GM18499 (cell line): ENCODE data around the gene KRT36.

ENCODE experiments used
- ATAC-seq: cut with Tn5 transposase; IDR thresholded peaks from one replicate; pipeline ENCODE4 v1.9.1; 2021; ENCODE audit warnings: moderate number of reproducible peaks; ENCODE audit not compliant: insufficient read depth, unreplicated experiment

KRT36 gene

GRCh38 chr17:41504246-41504977 is 14.7 kb upstream of the KRT36 start:
- no peak for ATAC-seq

- ATAC-seq = no peak
Measured at GRCh38 chr17:41503202-41503601, 13.5 kb upstream of the KRT36 start.

DNA sequence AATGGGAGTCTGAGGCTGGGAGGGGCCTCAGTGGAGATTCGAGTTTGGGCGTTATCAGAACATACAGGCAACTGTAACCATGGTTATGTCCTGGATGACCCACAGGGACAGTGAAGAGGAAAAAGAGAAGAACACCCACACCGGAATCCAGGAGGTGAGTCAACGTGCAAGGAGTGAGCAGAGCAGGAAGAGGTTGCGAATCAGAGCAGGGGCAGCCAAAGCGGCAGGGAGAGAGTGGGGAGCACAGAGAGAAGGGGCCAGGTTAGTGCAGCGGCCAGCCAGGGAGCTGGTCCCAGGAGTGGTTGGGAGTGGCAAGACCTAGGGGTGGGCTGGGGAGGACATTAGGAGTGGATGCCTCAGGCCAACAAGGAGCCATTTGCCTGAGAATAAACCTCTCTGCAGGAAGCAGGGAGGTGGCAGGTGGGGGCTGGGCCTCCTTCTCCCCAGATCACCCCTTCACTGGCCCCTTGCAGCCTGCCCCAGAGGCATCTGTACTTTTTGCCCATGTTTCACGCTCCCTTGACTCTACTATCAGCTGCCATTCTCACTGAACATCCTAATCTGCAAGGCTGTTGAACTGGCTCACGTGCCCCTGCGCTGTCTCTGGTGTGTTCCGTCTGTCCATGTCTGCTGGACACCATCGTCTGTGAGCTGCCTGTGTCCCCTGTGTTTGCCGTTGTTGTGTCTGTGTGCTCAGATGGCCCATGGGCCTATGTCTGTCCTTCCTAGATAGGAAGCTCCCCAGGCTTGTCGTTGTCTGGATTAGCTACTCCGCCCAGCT is 10.6 kb upstream of the KRT36 start:
- ATAC-seq = no peak

DNA sequence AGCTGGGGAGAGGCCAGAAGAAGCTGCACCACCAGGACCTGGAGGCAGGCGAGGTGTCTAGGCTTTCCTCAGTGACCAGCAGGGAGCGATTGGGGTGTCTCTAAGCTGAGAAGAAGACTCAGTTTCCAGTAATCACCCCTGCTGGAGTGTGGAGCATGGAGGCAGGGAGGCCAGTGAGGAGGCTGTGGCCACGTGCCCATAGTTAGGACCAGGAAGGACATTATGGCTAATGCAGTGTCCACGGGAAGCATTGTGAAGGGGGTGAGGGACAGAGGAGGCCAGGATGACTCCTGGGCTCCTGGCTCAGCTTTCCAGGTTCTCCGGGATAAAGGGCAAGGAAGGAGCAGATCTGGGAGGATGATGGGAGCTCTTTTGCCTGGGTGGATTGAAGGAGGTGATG is 10.0 kb upstream of the KRT36 start:
- ATAC-seq = no peak

GRCh38 chr17:41498276-41498675 is 8.6 kb upstream of the KRT36 start:
- ATAC-seq = no peak

DNA sequence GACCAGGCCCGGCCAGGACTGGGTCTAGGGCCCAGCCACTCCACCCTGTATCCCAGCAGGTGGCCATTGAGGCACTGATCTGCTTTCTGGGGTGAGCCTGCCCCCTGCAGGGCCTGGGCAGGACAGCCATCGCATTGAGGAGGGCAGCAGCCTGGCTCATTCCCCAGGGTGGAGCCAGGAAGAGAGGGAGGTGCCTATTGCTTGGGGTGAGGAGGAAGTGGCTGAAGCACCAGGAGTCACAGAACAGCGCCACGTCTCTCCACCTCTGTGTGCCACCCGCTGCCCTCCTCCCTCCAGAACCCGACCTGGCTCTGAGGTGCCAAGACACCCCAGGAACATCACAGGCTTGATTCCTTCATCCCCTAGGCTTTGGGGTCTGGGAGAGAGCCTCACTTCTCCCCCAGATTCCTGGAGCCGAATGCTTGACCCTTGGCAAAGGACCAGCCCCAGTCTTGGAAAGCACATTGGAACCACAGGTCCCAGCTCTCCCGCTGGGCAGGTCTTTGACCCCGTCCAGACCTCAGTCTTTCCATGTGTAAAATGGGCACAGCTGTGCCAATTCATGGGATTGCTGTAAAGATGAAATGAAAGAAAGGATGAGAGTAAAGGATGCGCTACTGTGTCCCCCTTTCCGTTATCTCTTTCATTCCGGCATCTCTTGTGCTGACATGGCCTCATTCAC is 7.2 kb upstream of the KRT36 start:
- ATAC-seq = no peak

- no peak for ATAC-seq
Measured at GRCh38 chr17:41494524-41494923, 4.8 kb upstream of the KRT36 start.

DNA sequence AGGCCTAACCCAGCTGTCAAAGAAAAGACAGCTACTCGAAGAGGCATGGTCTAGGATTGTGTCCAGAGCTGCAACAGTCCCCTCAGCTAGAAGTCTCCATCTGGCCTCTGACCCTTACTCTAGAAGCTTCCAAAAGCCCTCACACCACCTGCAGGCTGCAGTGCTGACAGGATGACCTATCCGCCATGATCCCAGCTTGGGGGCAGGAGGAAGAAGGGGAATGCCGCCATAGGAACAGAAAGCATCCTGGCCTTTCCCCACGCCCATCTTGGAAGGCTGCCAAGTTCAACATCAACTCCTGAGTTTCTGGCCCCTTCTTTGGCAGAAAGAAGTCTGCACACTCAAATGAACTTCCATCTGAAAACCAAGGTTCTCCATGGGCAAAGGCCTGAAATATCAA is 3.1 kb upstream of the KRT36 start:
- ATAC-seq = no peak

GRCh38 chr17:41492351-41492750 is 2.6 kb upstream of the KRT36 start:
- ATAC-seq = no peak

GRCh38 chr17:41491476-41491875 is 1.8 kb upstream of the KRT36 start:
- no peak for ATAC-seq

DNA sequence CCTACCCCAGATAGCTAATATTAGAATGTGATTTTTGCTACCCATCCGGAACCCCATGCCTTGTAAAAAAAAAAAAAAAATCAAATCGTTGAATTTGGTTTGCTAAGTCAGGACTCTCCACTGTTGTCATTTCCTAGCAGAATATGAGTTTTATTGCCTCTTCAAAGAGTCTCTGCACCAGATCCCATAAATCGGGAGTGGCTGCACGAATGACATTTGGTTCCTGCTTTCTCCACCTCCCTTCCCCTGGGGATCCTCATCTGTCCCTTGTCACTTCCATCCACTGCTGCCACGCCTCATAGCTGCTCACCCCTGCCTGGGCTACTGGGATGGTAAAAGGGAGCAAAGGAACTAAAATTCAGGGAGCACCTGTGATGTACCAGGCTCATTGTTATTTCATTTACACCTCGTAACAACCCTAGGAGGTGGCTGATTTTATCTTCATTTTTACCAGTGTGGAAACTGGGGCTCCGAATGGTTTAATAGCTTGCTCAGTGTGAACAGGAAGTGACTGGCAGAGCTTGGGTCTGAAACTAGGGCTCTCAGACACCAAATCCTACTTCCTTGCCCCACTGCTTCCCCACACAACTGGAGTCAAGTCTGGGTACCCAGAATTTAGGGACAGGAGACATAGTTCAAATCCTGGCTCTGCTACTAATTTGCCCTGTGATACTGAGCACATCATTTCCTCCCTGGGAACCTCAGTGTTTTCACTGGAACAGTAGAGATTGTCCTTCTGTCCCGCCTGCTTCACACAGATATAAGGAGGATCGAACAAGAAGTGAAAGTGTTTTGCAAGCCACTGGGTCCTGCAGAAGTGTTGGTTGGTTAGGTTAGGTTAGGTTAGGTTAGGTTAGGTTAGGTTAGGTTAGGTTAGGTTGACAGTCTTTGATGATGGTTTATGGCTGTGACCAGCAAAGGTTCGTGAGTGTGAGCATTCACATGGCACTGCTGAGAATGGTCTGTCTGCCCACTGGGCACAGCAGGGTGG is 585 bp upstream of the KRT36 start:
- no peak for ATAC-seq

DNA sequence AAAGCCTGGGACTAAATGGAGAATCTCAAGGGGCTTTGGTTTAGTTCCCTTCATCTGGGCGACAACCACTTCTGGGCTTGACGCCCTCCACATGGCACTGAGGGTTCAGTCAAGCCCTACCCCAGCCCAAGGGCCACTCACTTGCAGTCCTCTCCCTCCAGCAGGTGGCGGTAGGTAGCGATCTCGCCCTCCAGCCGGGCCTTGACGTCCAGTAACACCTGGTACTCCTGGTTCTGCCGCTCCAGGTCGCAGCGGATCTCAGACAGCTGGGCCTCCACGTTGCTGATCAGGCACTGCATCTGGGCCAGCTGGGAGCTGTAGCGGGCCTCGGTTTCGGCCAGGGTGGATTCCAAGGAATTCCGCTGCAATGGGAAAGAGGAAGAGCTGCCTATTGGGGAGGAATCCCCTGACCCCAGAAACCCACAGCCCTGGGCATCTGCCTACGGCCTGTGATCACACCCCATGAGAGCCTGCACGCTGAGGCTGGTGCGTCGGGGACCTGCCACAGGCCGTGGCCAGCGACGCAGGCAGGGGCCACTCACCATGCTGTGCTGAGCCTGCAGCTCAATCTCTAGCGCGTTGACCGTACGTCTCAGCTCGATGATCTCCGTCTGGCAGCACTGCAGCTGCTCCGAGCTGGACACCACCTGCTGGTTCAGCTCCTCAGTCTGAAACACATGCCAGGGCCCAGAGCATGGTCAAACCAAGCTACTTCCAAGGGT is 2.7 kb downstream of the KRT36 start:
- no peak for ATAC-seq

DNA sequence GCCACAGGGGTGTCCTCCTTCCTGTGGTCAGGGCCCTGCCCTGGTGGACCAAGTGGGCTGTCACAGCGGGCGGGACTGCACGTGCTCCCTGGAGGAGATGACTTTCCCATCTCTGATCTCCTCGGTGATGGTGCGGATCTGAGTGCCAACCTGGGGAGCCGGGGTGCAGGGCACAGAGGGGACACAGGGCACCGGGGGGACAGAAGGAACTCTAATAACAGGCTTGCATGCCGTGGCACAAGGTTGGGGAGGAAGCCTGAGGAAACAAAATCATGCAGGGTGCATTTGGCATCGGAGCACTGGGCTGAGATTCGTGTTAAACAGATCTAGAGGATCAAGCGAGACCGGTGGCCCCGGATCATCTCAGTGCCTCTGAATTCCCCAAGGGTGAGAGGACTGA is 3.4 kb downstream of the KRT36 start:
- ATAC-seq = no peak

DNA sequence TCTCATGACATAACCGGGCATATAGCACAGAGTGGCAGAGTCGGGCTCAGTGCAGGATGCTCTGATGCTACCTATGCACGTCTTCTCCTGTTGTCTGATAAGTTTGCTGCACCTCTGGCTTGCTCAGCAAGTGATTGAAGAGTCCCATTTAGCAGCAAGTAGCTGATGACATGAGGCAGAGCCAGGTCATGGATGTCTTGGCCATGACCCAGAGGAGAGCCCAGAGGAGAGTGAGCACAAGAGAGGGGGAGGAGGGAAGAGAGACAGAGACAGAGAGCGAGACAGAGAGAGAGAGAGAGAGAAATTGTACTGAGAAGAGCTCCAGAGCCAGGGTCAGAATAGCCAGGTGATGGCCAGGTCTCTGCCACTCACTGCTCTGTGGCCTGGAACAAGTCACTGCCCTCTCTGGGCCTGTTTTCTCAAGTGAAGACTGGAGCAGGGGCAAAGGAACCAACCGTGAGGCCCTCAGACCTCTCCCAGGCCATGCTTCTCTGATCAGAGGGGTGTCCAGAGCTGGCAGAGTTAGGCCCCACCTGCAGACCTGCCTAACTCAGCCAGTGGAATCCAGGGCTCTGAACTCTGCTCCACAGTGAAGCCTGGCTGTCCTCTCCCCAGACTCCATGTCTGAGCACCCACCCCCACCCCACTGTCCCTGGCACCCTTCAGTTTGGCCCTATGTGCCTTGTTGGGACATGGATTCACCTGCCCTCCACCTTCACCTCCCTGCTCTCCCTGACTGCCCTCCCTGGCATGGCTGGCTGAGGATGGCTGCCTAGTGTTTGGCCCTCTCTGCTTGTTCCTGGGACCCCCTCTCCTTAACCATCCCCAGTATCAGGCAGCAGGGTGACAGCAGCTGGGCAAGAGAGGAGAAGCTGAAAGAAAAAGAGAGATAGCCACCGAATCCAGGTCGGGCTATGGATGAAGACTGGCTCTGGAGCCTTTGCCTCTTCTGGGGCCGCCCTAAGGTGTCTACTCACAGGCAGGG is 4.5 kb downstream of the KRT36 start:
- no peak for ATAC-seq

DNA sequence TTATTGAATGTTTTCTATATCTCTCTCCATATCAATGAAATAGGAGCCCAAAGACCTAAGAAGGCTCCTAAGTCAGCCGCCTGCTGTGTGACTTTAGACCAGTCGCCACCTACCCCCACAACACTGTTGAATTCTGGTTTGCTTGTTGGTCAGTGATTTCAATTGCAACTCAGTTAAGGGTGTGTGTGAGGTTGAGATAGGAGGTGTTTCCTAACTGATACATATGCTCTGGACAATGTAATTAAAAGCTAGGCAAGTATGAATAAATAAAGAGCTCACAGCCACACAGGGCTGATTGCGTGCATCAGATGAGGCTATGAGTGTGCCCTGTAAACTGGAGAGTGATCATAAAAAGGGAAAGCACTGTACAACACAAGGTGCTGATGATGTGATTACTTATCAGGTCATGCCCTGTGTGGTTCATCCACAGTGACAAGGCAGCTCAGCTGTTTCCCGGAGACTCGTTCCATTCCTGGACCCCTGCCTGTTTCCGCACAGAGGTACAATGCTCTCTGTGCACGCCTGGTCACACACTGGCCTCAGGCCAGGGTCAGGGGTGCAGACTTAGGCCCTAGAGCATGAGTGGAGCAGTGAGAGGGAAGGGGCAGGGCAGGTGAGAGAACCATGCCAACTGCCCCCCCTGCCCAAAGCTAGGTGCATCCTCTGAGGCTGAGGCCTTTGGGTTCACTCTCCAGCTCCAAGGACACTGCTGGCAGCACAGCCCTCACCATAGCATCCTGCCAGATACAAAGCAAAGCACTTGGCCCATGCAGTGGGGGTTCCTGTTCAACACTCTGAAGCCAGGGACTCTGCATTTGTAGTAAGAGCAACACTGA is 5.5 kb downstream of the KRT36 start:
- no peak for ATAC-seq

DNA sequence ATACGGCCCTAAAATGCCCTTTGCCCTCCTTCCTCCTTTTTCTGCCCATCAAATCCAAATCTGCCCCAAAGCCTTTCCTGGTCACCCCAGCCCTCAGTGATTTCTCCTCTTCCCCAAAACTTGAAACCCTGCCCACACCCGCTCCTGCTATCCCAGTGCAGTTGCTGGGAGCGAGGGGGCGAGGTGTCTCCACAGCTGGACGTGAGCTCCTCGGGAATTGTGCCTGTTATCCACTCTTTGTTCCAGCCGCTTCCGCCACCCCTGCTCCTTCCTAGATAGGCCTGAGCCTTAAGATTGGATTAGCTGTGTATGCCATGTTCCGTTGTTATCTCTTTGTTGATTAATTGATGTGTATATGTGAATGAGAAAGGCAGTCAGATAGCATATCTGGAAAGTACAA is 6.2 kb downstream of the KRT36 start:
- ATAC-seq = no peak

DNA sequence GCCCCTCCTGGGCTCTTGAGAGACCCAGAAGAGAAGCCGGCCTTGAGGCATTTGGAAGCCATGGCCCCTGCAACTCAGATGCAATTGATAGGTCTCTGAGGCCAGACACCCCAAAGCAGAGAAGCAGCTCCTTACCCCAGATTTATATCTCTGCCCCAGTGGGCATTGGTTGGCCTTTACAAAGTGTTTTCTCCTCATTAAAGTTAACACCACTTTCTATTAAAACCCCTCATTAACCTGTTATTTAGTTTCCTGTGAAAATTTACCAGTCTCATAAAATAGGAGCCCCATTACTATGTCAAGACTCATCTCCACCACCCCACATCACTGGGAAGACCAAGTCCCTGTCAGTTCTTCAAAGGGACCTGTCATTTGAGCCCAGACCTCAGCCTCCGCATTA is 8.7 kb downstream of the KRT36 start, which contains the start of gene KRT35:
KRT35 (minus strand) TSS at position 116 of the 400 bp plus-strand sequence; CDS start at position 62, 54 bp downstream.
- no peak for ATAC-seq
